ENCODE data around the gene BCO2.

The BCO2 gene

GRCh38 chr11:112176077-112176476, 765 bp downstream of the BCO2 start:
- H3K27ac ChIP-seq, result no peak overlapping the region
- DNase-seq (ENCODE audit: low spot score), result no peak
- CTCF ChIA-PET, result interaction anchor here (0.7 kb wide), 2 partner anchors 62 to 655 kb away, joined by 5 to 7 read pairs; no protein-coding TSS in a partner anchor
- POLR2A ChIA-PET (ENCODE audit: low non-redundant PET), result no interaction called here
- TF ChIP-seq CTCF (conservative IDR thresholded peaks at IDR 0.05; ENCODE audit: low read depth), result no peak

GRCh38 chr11:112177589-112177988, 2.3 kb downstream of the BCO2 start:
- no peak for DNase-seq (ENCODE audit: low spot score)
- H3K27ac ChIP-seq, result no peak overlapping the region
- no peak for TF ChIP-seq CTCF (conservative IDR thresholded peaks at IDR 0.05; ENCODE audit: low read depth)
- ChIA-PET POLR2A (ENCODE audit: low non-redundant PET) (no interaction called here), CTCF (no interaction called here)

GRCh38 chr11:112178428-112178827, 3.1 kb downstream of the BCO2 start:
- DNase-seq (ENCODE audit: low spot score), result no peak
- POLR2A ChIA-PET (ENCODE audit: low non-redundant PET), result no interaction called here
- CTCF ChIA-PET, result interaction anchor here (0.6 to 0.7 kb wide), 2 partner anchors 17 to 80 kb away, joined by 3 read pairs; no protein-coding TSS in a partner anchor
- no peak for TF ChIP-seq CTCF (conservative IDR thresholded peaks at IDR 0.05; ENCODE audit: low read depth)
- no peak overlapping the region for H3K27ac ChIP-seq

- DNase-seq (ENCODE audit: low spot score), result no peak
- H3K27ac ChIP-seq, result no peak overlapping the region
- TF ChIP-seq CTCF (conservative IDR thresholded peaks at IDR 0.05; ENCODE audit: low read depth), result no peak
- ChIA-PET POLR2A (ENCODE audit: low non-redundant PET) (no interaction called here), CTCF (interaction anchor here (0.6 to 0.8 kb wide), 3 partner anchors 16 to 204 kb away, joined by 3 to 8 read pairs (median 3); no protein-coding TSS in a partner anchor)
These were observed 3.6 kb downstream of the BCO2 start for GRCh38 chr11:112178936-112179335.

GRCh38 chr11:112179601-112180000, 4.3 kb downstream of the BCO2 start:
- H3K27ac ChIP-seq, result no peak overlapping the region
- ChIA-PET CTCF (interaction anchor here (0.6 to 0.8 kb wide), 2 partner anchors 68 to 205 kb away, joined by 3 to 8 read pairs; no protein-coding TSS in a partner anchor), POLR2A (ENCODE audit: low non-redundant PET) (no interaction called here)
- TF ChIP-seq CTCF (conservative IDR thresholded peaks at IDR 0.05; ENCODE audit: low read depth), result no peak
- DNase-seq (ENCODE audit: low spot score), result no peak

GRCh38 chr11:112182867-112183266, 7.6 kb downstream of the BCO2 start:
- POLR2A ChIA-PET (ENCODE audit: low non-redundant PET), result no interaction called here
- no peak overlapping the region for H3K27ac ChIP-seq
- TF ChIP-seq CTCF (conservative IDR thresholded peaks at IDR 0.05; ENCODE audit: low read depth), result no peak
- DNase-seq (ENCODE audit: low spot score), result no peak
- CTCF ChIA-PET, result no interaction called here

- no peak overlapping the region for H3K27ac ChIP-seq
- no peak for DNase-seq (ENCODE audit: low spot score)
- TF ChIP-seq CTCF (conservative IDR thresholded peaks at IDR 0.05; ENCODE audit: low read depth), result no peak
- ChIA-PET CTCF (no interaction called here), POLR2A (ENCODE audit: low non-redundant PET) (no interaction called here)
These were observed 10.6 kb downstream of the BCO2 start for GRCh38 chr11:112185883-112186282.
